IPS DF 4.7 (cell line): ENCODE results near the gene TP73.

ENCODE experiments used
- DNase-seq: peaks from one replicate; pipeline ENCODE4 v3.0.0-alpha.2; 2013; ENCODE audit warnings: low spot score; ENCODE audit errors: extremely low read depth

TP73 gene

DNA sequence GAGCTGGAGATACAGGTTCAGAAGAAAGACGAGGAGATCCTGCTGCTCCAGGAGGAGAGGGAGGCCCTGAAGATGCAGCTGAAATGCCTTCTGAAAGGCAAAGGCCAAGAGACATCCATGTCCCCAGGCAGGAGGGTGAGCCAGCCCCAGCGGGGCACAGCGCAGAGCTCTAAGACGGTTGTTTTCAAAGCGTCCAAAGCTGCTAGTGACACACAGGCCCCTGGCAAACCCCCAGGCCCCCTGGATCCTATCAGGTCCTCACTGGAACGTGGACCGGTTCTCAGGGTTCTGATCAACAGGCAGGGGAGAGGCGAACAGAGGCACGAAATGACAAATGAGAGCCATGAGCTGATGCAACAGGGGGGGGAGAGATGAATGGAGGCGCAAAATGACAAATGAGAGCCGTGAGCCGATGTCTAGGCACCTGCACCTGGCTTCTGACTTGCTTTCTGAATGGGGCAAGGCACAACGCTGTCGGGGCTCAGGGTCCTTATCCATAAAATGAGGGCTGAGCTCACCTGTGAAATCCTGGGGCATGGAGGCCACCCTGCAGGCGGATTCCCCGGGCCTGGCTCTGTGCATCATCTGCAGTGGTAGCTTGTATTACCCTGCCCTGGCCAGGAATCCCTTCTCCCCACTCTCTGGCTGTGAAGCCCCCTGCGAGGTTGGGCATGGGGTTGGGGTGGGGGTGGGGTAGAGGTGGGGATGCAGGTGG lies 109.1 kb downstream of the TP73 start:
- no peak for DNase-seq

DNA sequence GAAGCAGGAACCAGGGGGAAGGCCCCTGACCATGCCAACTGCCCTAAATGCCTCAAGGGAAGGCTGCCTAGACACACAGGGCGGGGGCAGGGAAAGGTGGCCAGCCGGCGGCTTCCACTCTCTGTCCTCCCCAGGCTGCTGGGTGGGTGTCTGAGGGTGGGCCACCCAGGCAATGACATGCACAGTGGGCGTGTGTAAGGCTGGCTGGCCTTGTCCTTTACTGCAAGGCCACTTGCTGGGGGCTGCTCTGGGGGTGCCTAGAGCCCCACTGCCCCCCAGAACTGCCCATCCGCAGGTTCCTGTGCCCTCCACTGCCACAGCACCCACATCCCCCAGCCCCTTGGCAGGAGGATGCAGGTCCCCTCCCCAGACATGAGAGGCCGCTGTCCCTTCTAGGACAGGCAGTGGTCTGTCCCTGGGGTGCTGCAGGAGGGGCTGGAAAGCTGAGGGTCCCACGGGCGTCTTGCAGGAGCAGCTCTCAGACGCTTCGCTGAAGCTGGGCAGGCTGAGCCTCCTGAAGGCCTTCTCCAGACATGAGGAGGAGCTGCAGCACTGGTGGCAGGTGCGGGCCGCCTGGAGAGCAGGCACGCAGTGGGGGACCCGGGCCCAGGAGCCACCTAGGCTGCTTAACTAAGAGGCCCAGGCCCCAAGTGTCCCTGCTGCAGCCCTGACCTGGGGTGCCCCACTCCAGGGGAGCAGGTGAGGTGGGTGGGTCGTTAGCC lies 110.0 kb downstream of the TP73 start:
- DNase-seq: no peak

DNA sequence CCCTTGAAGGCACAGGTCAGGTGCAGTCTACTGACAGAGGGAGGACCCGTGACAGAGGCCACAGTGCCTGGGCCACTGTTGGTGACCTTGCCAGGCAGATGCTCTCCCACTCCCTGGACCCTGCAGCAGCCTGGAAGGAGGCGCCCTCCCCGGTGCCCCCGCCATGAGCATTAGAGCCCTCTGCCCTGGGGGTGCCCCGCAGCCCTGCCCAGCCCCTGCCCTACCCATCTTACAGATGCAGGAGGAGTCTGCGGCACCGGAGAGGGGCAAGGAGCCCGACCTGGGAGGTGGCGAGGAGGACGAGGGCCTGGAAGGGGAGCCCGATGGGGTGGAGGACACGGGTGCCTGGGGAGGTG lies 110.5 kb downstream of the TP73 start:
- no peak for DNase-seq

DNA sequence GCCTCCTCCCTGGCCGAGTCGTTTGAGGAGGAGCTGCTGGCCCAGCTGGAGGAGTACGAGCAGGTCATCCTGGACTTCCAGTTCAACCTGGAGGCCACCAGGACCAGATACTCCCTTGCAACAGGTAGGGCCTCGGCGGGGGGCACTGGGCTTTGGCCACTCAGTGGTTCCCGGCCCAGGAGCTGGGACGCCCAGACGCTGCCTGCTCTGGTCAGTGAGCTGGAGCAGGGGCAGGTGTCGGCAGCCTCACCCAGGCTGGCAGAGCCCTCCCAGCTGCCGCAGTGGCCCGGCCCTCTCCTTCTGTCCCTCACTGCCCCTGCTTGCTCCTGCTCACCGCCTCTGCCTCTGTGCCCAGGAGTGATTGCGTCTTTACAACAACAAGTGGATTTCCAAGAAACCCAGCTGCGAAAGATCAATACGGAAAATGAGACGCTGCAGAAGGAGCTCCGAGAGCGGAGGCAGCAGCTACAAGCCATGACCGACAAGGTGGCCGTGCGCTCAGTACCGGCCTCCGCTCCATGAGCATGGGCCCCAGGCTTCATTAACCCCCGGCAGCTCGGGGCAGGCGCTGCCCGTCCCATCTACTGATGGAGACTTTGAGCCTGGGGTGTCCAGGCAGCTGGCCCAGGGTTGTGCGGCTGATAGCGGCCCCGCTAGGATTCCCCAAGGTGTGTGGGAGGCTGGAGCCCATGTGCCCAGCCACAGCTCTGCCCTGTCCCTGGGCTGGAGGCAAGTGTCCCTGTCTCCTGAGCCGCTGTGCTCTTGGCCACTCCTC lies 111.2 kb downstream of the TP73 start:
- DNase-seq: no peak

DNA sequence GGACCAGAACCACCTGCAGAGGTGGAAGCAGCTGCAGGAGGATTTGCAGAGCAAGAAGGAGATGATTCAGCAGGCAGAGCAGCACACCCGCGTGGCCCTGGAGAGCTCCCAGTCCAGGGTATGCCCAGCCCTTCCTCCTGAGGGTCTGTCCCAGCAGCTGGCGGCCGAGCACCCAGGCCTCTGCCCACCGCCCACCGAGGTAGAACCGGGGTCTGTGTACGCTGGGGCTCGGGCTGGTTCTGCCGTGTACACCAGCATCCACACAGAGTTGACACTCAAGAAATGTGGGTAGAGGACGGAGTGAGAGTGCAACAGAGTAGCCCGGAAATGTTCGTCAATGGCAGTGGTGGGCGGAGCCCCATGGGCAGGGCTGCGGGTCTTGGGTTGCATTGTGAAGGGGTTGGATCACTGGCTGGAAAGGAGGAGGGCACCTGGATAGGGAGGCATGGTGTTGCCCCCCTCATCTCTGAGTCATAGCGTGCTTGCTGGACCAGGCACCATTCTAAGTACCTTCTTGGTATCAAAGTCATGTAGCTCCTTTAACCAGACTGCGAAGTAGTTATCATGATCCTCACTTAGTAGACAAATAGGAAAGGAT lies 115.1 kb downstream of the TP73 start:
- no peak for DNase-seq

DNA sequence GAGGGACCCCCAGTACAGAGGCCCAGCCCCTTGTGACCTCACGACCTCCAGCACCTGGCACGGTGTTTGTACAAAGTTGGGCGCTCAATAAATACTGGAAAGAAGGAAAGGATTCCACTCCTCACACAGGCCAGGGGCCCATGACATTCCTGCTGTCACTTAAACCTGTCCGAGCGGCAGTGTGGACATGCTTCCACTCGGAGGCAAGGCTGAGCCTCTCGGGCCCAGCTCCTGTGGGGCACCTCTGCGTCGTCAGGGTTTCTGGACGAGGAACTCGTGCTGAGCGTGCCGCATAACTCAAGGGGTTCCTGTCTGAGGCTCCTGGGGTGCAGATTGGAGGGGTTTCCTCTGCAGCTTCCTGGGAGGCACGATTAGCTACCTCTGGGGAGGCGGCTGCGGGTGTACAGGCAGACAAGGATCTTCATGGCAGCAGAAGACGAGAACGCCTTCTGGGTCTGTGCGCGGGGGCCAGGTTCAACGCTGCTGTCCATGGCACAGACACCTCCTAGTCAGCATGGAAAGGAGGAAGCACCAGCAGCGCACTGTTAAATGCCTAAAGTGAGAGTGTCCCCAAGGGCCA lies 116.6 kb downstream of the TP73 start:
- DNase-seq: no peak

DNA sequence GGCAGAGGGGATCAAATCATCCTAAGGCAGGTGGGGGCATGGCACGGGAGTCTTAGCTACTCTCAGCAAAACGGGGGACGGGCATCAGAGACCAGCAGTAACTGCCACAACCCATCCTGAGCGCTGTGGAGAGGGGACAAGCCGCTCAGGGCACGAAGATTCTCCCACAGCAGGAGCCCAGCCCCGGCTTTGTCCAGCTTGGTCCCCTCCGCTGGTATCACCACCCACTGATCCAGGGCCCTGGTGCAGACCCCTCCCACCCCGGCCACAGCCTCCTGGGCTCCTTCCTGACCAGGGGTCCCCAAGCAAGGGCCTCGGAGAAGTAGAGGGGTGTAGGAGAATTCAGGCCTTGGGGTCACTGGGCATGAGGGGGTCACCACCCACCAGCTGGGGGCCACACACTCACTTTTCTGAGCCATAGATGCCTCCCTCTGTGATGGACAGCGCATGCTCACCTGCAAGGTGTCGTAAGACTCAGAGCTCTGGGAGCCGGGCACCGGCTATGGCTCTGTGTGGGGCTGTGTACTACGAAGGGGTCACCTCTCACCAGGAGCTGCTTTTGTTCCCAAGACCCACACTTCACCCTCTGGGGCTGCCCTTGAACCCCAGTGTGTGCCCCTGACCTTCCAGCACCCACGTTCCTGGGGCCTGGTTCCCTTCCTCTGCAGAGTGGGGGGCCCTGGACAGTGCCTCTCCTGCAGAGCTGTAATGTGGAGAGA lies 117.9 kb downstream of the TP73 start:
- no peak for DNase-seq

DNA sequence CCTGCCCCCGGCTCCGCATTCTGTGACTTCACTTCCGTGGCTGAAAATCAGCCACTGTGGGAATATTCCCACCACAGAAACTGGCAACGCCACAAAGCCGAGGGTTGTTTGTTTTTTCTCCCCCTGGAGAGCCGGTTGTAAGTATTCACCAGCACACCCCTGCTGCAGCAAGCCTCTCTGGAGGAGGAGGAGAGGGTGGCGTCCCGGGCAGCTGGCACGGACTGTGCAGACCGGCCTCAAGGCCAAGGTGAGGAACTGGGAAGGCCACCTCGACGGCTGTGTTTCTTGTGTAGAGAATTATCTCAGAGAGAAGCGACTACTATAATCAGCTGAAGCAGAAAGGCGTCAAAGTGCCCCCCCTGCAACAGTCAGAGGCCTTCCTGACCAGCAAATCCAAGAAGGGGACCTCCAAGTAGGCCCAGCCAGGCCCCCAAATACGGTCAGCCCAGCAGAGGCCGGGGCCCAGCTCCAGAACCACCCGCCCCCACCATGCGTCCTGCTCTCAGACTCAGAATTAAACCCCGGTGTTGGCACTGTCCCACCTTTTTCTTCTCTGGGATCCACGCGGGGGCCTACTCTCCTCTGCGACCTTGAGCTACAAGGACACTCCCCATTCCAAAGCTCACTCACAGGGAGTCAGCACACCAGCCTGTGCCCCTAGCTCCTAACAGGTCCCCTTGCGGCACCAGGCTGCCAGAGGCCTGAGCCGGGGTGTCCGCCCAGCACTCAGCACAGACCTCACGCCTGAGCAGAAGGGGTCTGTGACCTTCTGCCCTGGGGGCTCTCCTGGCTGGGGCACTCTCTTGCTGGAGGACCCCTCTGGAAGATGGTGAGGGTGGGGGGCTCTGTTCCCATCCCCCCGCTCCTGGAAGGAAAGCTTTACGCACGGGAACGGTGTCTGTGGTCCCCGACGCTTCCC lies 119.1 kb downstream of the TP73 start:
- no peak for DNase-seq

DNA sequence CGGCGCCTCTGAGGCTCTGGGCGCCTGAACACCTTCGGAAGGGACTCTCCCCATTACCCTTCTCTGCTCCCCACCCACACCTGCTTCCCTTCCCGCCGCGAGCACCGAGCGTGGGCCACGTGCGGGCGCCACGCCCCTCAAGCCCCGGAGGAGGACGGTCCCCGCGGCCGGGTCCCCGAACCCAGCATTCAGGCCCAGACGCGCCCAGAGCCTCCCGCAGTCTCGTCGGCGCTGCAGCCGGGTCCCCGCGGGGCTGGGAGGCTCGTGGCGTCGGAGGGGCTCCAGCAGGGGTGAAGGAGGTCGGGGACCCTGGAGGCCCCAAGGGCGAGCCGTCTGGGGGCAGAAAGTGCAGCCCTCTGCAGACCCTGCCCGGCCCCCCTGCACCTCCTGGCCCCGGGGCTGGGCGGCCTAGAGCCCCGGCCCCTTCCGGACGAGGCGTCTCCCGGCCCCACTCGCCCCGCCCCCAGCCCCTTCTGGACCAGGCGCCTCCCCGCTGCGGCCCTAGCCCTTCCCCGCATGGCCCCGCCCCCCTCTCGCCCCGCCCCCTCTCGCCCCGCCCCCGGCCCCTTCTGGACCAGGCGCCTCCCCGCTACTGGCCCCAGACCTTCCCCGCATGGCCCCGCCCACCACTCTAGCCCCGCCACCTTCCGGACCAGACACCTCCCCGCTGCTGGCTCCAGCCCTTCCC lies 119.9 kb downstream of the TP73 start:
- DNase-seq: no peak

DNA sequence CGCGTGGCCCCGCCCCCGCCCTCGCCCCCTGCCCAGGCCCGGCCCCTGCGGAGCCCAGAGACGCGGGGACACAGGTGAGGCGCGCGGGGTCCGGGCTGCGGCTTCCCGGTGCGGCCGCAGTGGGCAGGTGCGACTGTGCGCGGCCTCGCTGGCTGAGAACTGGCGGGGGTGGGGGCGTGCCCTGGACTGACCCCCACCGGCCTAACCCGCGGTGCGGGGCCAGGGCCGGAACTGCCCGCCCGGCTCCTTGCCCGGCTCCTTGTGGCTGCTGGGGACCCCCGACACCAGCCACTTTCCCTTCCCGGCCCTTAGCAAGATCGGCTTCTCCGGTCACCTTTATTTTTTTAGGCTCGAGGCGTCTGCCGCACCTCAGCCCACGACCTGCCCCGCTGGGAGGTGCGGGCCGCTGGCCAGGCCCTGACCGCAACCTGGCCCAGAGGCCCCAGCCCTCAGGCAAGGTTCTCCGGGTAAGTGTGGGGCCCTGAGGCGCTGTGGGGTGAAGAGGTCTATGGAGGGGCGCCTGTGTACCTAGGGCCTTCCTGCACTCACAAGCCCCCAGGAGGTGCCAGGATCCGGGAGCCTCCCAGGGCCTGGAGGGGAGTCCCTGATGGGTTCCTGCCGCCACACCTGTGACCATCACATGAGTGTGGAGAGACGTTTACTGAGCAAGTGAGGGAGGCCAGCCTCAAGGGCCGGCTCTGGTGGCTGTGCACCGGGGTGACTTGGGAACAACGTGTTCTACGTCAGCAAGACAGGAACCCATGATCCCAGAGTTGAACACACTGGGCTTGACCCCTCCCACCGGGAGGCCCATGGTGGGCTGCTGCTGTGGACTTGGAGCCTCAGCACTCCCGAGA lies 120.6 kb downstream of the TP73 start, which contains the start of gene SMIM1:
SMIM1 (plus strand) TSS at position 35 of the 857 bp plus-strand sequence. CDS start 2,625 bp downstream, outside the sequence.
- DNase-seq: no peak

DNA sequence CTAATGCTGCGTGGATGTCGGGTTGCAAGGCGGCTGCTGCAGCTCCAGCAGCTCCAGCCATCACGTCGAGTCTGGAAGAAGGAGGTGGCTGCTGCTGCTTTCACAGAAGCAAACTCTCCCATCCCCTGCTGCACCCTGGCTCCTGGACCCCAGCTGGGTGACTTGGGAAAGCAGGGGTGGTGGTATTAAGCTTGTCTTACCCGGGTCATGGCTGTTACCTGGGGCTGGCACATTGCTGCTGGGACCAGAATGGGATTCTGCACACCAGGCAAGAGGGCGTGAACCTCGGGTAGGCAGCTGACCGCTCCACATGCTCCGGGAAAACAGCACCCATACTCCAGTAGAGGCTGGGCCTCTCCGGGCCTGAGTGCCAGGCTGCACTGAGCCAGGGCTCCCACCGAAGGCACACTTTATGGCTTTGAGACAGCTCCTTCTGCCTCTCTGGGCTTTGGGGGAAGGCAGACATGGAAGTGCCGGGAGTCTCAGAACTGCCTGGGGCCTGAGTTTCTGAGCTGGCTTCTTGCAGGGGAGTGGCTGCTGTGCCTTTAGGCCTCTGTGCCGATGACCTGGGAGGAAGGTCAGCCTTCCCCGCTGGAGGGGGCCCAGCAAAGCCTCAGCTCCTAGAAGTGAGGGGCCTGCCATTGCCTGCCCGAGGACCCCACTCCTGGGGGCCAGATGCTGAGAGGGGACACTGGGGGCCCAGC lies 121.4 kb downstream of the TP73 start:
- no peak for DNase-seq

DNA sequence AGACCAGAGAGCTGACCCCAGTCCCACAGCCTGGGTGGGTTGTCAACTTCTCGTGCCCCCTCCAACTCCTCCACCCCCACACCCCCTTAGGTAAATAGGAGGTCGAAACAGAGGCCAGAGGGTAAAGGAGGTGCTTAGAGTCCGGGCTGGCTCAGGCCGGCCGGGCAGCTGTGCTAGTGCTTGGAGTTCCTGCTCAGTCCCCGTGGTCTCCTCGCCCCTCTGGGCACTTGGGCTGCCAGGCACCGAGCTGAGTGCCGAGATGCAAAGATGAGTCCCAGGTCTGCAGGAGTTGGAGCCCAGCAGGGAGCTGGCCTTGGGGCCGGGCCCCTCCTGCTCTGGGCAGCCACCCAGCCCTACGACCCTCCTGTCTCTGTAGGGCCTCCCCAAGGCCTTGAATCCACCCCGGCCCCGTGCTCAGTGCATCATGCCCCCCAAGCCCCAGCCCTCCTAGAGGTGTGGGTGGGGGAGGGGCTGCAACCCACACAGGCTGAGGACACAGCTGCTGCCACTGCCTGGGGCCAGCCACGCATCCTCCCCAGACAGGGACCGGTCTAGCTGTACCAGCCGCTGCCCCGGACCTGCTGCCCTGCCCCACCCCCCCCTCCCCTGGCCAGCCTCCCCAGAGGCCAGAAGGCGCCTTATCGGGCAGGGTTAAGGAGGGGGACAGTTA lies 122.1 kb downstream of the TP73 start:
- no peak for DNase-seq

DNA sequence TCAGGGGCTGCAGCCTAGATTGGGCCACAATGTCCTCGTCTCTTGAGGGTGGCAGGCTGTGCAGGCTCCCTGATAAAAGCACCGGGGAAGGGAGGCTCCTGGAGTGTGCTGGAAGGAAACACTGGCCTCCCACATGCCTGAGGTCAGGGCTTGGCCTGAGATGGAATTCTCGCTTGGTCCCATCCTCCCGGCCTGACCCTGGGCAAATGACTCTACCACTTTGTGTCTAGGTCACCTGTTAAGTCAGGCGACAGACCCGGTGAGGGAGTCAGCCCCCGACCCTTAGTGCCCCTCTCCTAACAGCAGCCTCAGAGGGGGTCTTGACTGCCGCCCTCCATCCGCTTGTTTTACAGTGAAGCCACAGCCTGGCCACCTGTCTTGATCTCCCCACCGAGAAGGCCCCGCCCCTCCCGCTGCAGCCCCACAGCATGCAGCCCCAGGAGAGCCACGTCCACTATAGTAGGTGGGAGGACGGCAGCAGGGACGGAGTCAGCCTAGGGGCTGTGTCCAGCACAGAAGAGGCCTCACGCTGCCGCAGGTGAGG lies 122.7 kb downstream of the TP73 start:
- DNase-seq: no peak

DNA sequence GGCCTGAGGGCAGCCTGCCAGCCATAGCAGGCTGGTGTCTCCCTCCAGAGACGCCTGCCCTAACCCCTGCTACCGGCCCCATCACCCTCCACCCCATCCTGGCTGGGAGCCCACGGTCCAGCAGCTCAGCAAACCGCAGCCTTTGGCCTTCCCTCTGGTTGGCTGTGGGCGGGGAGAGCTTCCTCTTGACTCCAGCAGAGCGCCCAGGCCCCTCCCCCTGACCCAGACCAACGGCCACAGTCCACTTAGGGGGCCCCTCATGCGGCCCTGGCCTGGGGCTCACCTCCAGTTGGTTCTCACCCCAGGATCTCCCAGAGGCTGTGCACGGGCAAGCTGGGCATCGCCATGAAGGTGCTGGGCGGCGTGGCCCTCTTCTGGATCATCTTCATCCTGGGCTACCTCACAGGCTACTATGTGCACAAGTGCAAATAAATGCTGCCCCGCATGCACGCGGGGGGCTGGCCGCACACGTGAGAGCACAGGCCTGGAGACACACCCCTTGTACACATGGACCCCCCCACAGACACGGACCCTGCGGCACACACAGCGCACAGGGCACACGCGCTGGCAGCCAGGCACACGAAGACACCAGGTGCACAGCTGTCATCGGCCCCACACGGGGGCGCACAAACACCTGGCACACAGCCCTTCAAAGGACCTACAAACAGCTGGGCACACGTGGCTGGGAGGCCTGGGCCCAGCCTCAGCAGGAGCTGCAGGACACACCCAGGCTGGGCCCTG lies 123.3 kb downstream of the TP73 start:
- DNase-seq: no peak

DNA sequence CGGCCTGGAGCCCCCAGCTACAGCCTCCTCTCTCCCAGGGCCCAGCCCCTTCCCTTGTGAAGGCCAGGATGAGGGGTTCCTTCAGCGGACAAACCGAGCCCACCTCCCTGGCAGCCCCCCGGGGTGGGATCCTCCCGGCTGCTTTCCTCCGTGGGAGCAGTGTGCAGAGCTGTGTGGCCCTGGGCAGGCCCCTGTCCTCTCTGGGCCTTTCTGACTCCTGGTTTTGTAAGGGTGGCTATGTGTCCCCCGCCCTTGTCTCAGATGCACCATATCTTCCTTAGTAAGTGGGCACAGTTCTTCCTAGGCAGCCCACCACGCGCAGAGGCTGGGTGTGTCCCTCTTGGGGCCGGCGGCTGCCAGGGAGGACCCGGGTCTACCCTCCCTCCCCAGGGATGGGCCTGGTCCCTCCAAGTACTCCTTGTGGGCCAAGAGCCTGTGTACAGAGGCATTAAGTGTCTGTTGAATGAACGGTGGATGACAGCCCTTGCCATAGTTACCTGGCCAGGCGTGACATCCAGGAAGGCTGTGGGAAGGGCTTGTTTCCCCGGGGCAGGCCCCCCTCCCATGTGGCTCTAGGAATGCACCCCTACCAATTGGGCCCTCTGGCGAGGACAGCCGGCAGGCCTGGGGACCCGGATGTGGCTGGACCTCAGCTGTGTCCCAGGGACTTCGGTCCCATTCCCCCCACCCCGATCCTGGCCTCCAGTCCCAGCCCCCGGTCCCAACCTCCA lies 124.1 kb downstream of the TP73 start:
- no peak for DNase-seq
